ENCODE data around the gene KRT20. TPM values are rescaled to one million over a fixed set of nuclear protein-coding genes. Genes with fewer than 3 reads are reported as not detected.

The KRT20 gene
- total RNA-seq, 3 donors from 2014 or later, result 6.6 TPM; not detected in 2

- H3K9me3 ChIP-seq, result no peaks in the 10 kb centered on the region
- intact Hi-C loops (cut with DNase I; ENCODE audit: low total_unique reads), result no loop called here
These were observed 30.7 kb downstream of the KRT20 start for GRCh38 chr17:40854175-40854814.

GRCh38 chr17:40852364-40852763 is 32.7 kb downstream of the KRT20 start:
- Histone ChIP-seq H3K9me3 (no peaks in the 10 kb centered on the region), H3K27me3 (no peaks in the 10 kb centered on the region), H3K4me1 (no peaks in the 10 kb centered on the region), H3K27ac (no peak overlapping the region), H3K36me3 (no peaks in the 10 kb centered on the region), H3K4me3 (no peak overlapping the region)
- intact Hi-C loops (cut with DNase I; ENCODE audit: low total_unique reads), result no loop called here
- no peak for DNase-seq (ENCODE audit: low spot score in 2 of 2)
- TF ChIP-seq CTCF (IDR thresholded peaks at IDR 0.05), result no peak
- TF ChIP-seq POLR2A (IDR thresholded peaks at IDR 0.05), result no peak

More at GRCh38 chr17:40854175-40854814, 30.7 kb downstream of the KRT20 start:
- DNase-seq (ENCODE audit: low spot score in 2 of 2), result no peak
- Histone ChIP-seq H3K4me3 (no peak overlapping the region), H3K4me1 (no peaks in the 10 kb centered on the region), H3K27ac (peak overlapping the region in 1 of 2 donors; percentile 36), H3K27me3 (no peaks in the 10 kb centered on the region), H3K36me3 (no peaks in the 10 kb centered on the region)
- TF ChIP-seq POLR2AphosphoS5 (IDR thresholded peaks at IDR 0.05) (no peak), CTCF (IDR thresholded peaks at IDR 0.05) (no peak), POLR2A (IDR thresholded peaks at IDR 0.05) (no peak)

- H3K27me3 ChIP-seq, result no peaks in the 10 kb centered on the region
- H3K4me1 ChIP-seq, result no peaks in the 10 kb centered on the region
- peak overlapping the region in 1 of 2 donors; percentile 8 for H3K27ac ChIP-seq
- no peaks in the 10 kb centered on the region for H3K9me3 ChIP-seq
- no peaks in the 10 kb centered on the region for H3K36me3 ChIP-seq
- no peak for TF ChIP-seq POLR2AphosphoS5 (IDR thresholded peaks at IDR 0.05)
- no peak for TF ChIP-seq POLR2A (IDR thresholded peaks at IDR 0.05)
- TF ChIP-seq CTCF (IDR thresholded peaks at IDR 0.05), result no peak
- H3K4me3 ChIP-seq, result no peak overlapping the region
- DNase-seq (ENCODE audit: low spot score in 2 of 2), result no peak
- intact Hi-C loops (cut with DNase I; ENCODE audit: low total_unique reads), result no loop called here
These were observed 34.6 kb downstream of the KRT20 start for GRCh38 chr17:40850293-40850972.

- no peak overlapping the region for H3K4me3 ChIP-seq
- H3K4me1 ChIP-seq, result no peaks in the 10 kb centered on the region
- no peak for DNase-seq (ENCODE audit: low spot score in 2 of 2)
- intact Hi-C loops (cut with DNase I; ENCODE audit: low total_unique reads), result no loop called here
- H3K27ac ChIP-seq, result peak overlapping the region in 1 of 2 donors; percentile 8
- no peaks in the 10 kb centered on the region for H3K27me3 ChIP-seq
- no peaks in the 10 kb centered on the region for H3K36me3 ChIP-seq
- H3K9me3 ChIP-seq, result no peaks in the 10 kb centered on the region
- TF ChIP-seq CTCF (IDR thresholded peaks at IDR 0.05) (no peak), POLR2AphosphoS5 (IDR thresholded peaks at IDR 0.05) (no peak), POLR2A (IDR thresholded peaks at IDR 0.05) (no peak)
These were observed 35.3 kb downstream of the KRT20 start for GRCh38 chr17:40849723-40850122.

- DNase-seq (ENCODE audit: low spot score in 2 of 2), result no peak
- Histone ChIP-seq H3K9me3 (no peaks in the 10 kb centered on the region), H3K4me1 (no peaks in the 10 kb centered on the region), H3K27me3 (no peaks in the 10 kb centered on the region), H3K36me3 (no peaks in the 10 kb centered on the region), H3K27ac (no peak overlapping the region), H3K4me3 (no peak overlapping the region)
- intact Hi-C loops (cut with DNase I; ENCODE audit: low total_unique reads), result no loop called here
- TF ChIP-seq POLR2AphosphoS5 (IDR thresholded peaks at IDR 0.05) (no peak), CTCF (IDR thresholded peaks at IDR 0.05) (no peak), POLR2A (IDR thresholded peaks at IDR 0.05) (no peak)
These were observed 36.3 kb downstream of the KRT20 start for GRCh38 chr17:40848583-40849235.

Measured in breast epithelium (tissue), 4 donors.